ENCODE results near the gene NDUFV3.

- no peak for TF ChIP-seq POLR2AphosphoS5 (IDR thresholded peaks at IDR 0.05)
- TF ChIP-seq, protein P1, sequence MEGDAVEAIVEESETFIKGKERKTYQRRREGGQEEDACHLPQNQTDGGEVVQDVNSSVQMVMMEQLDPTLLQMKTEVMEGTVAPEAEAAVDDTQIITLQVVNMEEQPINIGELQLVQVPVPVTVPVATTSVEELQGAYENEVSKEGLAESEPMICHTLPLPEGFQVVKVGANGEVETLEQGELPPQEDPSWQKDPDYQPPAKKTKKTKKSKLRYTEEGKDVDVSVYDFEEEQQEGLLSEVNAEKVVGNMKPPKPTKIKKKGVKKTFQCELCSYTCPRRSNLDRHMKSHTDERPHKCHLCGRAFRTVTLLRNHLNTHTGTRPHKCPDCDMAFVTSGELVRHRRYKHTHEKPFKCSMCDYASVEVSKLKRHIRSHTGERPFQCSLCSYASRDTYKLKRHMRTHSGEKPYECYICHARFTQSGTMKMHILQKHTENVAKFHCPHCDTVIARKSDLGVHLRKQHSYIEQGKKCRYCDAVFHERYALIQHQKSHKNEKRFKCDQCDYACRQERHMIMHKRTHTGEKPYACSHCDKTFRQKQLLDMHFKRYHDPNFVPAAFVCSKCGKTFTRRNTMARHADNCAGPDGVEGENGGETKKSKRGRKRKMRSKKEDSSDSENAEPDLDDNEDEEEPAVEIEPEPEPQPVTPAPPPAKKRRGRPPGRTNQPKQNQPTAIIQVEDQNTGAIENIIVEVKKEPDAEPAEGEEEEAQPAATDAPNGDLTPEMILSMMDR (IDR thresholded peaks at IDR 0.05), result no peak
- TF ChIP-seq POLR2A (IDR thresholded peaks at IDR 0.05), result no peak
Observed at GRCh38 chr21:42848932-42849758, 44.0 kb upstream of the NDUFV3 start.

Data from gastroesophageal sphincter (tissue), 3 donors.